ENCODE results near the gene LRP8.

GRCh38 chr1:53220171-53220961, 107.5 kb downstream of the LRP8 start, which contains the start of gene CZIB:
- TF ChIP-seq CTCF (conservative IDR thresholded peaks at IDR 0.05; ENCODE audit: low read depth, low read length) (no peak), EZH2 (IDR thresholded peaks at IDR 0.05; ENCODE audit: low read length, unreplicated experiment) (no peak)

Data from PC-3 (cell line).